HG03460 (cell line): ENCODE results near the gene ZBTB24.
A peak's percentile ranks its signal among the peaks of the same experiment; 100 is the strongest.
"Not testable (repeated sequence)": the region's sequence is repeated elsewhere in the genome, so short reads cannot be mapped to it uniquely, and the experiment has no call there.

ENCODE experiments used
- ATAC-seq: cut with Tn5 transposase; IDR thresholded peaks from one replicate; pipeline ENCODE4 v1.9.1; 2021; ENCODE audit not compliant: unreplicated experiment

ZBTB24 gene

GRCh38 chr6:109482905-109483734 lies at the start of gene ZBTB24:
TSS of gene ZBTB24 (minus strand) at chr6:109483219. CDS start at chr6:109482026, 1,193 bp downstream.
- ATAC-seq: peak; percentile 89

GRCh38 chr6:109531446-109531845 lies 48.4 kb upstream of the ZBTB24 start:
- ATAC-seq: no peak

GRCh38 chr6:109527989-109528388 lies 45.0 kb upstream of the ZBTB24 start:
- ATAC-seq: no peak

- no peak for ATAC-seq
Measured at GRCh38 chr6:109526905-109527628, 44.0 kb upstream of the ZBTB24 start.

GRCh38 chr6:109524129-109524528 lies 41.1 kb upstream of the ZBTB24 start:
- no peak for ATAC-seq

GRCh38 chr6:109523478-109523877 lies 40.5 kb upstream of the ZBTB24 start:
- no peak for ATAC-seq

GRCh38 chr6:109521080-109521479 lies 38.1 kb upstream of the ZBTB24 start:
- ATAC-seq: no peak

- ATAC-seq: not testable (repeated sequence)
Measured at GRCh38 chr6:109519647-109520046, 36.6 kb upstream of the ZBTB24 start.

GRCh38 chr6:109516929-109517328 lies 33.9 kb upstream of the ZBTB24 start:
- ATAC-seq: no peak

- ATAC-seq: no peak
Measured at GRCh38 chr6:109515781-109516409, 32.9 kb upstream of the ZBTB24 start.

GRCh38 chr6:109514946-109515345 lies 31.9 kb upstream of the ZBTB24 start:
- no peak for ATAC-seq

- ATAC-seq: no peak
Measured at GRCh38 chr6:109513571-109514071, 30.6 kb upstream of the ZBTB24 start.

- no peak for ATAC-seq
Measured at GRCh38 chr6:109512271-109512817, 29.3 kb upstream of the ZBTB24 start.

- ATAC-seq: no peak
Measured at GRCh38 chr6:109511832-109512231, 28.8 kb upstream of the ZBTB24 start.

GRCh38 chr6:109510358-109510757 lies 27.3 kb upstream of the ZBTB24 start:
- ATAC-seq: no peak

GRCh38 chr6:109508166-109508860 lies 25.3 kb upstream of the ZBTB24 start:
- no peak for ATAC-seq

- ATAC-seq: no peak
Measured at GRCh38 chr6:109507490-109508072, 24.6 kb upstream of the ZBTB24 start.

GRCh38 chr6:109506841-109507240 lies 23.8 kb upstream of the ZBTB24 start:
- no peak for ATAC-seq

- no peak for ATAC-seq
Measured at GRCh38 chr6:109506314-109506713, 23.3 kb upstream of the ZBTB24 start.
